ENCODE measurements around the gene UST.

The UST gene

GRCh38 chr6:148818939-148819575, 72.2 kb downstream of the UST start:
- Histone ChIP-seq H3K36me3 (replicated peaks) (no peaks in the 10 kb centered on the region), H3K27me3 (replicated peaks) (no peaks in the 10 kb centered on the region), H3K4me3 (ENCODE audit: low read depth, low read length) (no peak overlapping the region), H3K27ac (no peak overlapping the region)
- no peak for TF ChIP-seq CTCF (IDR thresholded peaks at IDR 0.05; ENCODE audit: low read depth, low read length, missing control alignments)
- in situ Hi-C loops (cut with HindIII; ENCODE audit: low pct_ligation_motif_present, low sequenced_read_pairs): no loop called here
- no peak for DNase-seq

- H3K4me3 ChIP-seq (ENCODE audit: low read depth, low read length): no peak overlapping the region
- no peak for TF ChIP-seq CTCF (IDR thresholded peaks at IDR 0.05; ENCODE audit: low read depth, low read length, missing control alignments)
- no peak overlapping the region for H3K27ac ChIP-seq
- H3K27me3 ChIP-seq (replicated peaks): no peaks in the 10 kb centered on the region
- DNase-seq: no peak
- in situ Hi-C loops (cut with HindIII; ENCODE audit: low pct_ligation_motif_present, low sequenced_read_pairs): no loop called here
- no peaks in the 10 kb centered on the region for H3K36me3 ChIP-seq (replicated peaks)
Measured at GRCh38 chr6:148819852-148820251, 73.0 kb downstream of the UST start.

GRCh38 chr6:148822819-148823218, 76.0 kb downstream of the UST start:
- Histone ChIP-seq H3K27me3 (replicated peaks) (no peaks in the 10 kb centered on the region), H3K36me3 (replicated peaks) (no peaks in the 10 kb centered on the region), H3K27ac (no peak overlapping the region), H3K4me3 (ENCODE audit: low read depth, low read length) (no peak overlapping the region)
- no peak for DNase-seq
- TF ChIP-seq CTCF (IDR thresholded peaks at IDR 0.05; ENCODE audit: low read depth, low read length, missing control alignments): no peak
- in situ Hi-C loops (cut with HindIII; ENCODE audit: low pct_ligation_motif_present, low sequenced_read_pairs): no loop called here

- H3K27ac ChIP-seq: no peak overlapping the region
- H3K36me3 ChIP-seq (replicated peaks): no peaks in the 10 kb centered on the region
- in situ Hi-C loops (cut with HindIII; ENCODE audit: low pct_ligation_motif_present, low sequenced_read_pairs): no loop called here
- DNase-seq: no peak
- H3K27me3 ChIP-seq (replicated peaks): no peaks in the 10 kb centered on the region
- TF ChIP-seq CTCF (IDR thresholded peaks at IDR 0.05; ENCODE audit: low read depth, low read length, missing control alignments): no peak
- H3K4me3 ChIP-seq (ENCODE audit: low read depth, low read length): no peak overlapping the region
Measured at GRCh38 chr6:148824291-148824690, 77.5 kb downstream of the UST start.

GRCh38 chr6:148824960-148825359, 78.1 kb downstream of the UST start:
- no peak for TF ChIP-seq CTCF (IDR thresholded peaks at IDR 0.05; ENCODE audit: low read depth, low read length, missing control alignments)
- no peak for DNase-seq
- no peak overlapping the region for H3K4me3 ChIP-seq (ENCODE audit: low read depth, low read length)
- H3K27ac ChIP-seq: no peak overlapping the region
- in situ Hi-C loops (cut with HindIII; ENCODE audit: low pct_ligation_motif_present, low sequenced_read_pairs): no loop called here
- H3K36me3 ChIP-seq (replicated peaks): no peaks in the 10 kb centered on the region
- H3K27me3 ChIP-seq (replicated peaks): no peaks in the 10 kb centered on the region

- no peak overlapping the region for H3K27ac ChIP-seq
- in situ Hi-C loops (cut with HindIII; ENCODE audit: low pct_ligation_motif_present, low sequenced_read_pairs): no loop called here
- H3K27me3 ChIP-seq (replicated peaks): no peaks in the 10 kb centered on the region
- H3K36me3 ChIP-seq (replicated peaks): no peaks in the 10 kb centered on the region
- DNase-seq: no peak
- H3K4me3 ChIP-seq (ENCODE audit: low read depth, low read length): no peak overlapping the region
- TF ChIP-seq CTCF (IDR thresholded peaks at IDR 0.05; ENCODE audit: low read depth, low read length, missing control alignments): no peak
Measured at GRCh38 chr6:148825492-148825891, 78.7 kb downstream of the UST start.
